GM12874 (cell line): Measurements from ENCODE around the gene ARFGAP3.

Experiments
- CTCF ChIP-seq: IDR thresholded peaks from 2 replicates; pipeline ENCODE4 v1.5.1; 2011; ENCODE audit warnings: low read depth, mild to moderate bottlenecking, control low read depth, low read length, moderate library complexity; ENCODE audit not compliant: insufficient read depth

Gene ARFGAP3

GRCh38 chr22:42816336-42816735, 40.7 kb downstream of the ARFGAP3 start:
- no peak for TF ChIP-seq CTCF

- TF ChIP-seq CTCF: no peak
Observed at GRCh38 chr22:42814616-42815015, 42.5 kb downstream of the ARFGAP3 start.

- no peak for TF ChIP-seq CTCF
Observed at GRCh38 chr22:42814215-42814614, 42.9 kb downstream of the ARFGAP3 start.

- no peak for TF ChIP-seq CTCF
Observed at GRCh38 chr22:42813501-42813900, 43.6 kb downstream of the ARFGAP3 start.

GRCh38 chr22:42811459-42811858, 45.6 kb downstream of the ARFGAP3 start:
- TF ChIP-seq CTCF: no peak

- TF ChIP-seq CTCF: no peak
Observed at GRCh38 chr22:42808521-42808920, 48.6 kb downstream of the ARFGAP3 start.

- no peak for TF ChIP-seq CTCF
Observed at GRCh38 chr22:42807185-42807584, 49.9 kb downstream of the ARFGAP3 start.
